ENCODE data around the gene KLF12.

Gene KLF12

GRCh38 chr13:74142257-74142656 lies 8.1 kb upstream of the KLF12 start:
- ChIA-PET POLR2A (ENCODE audit: low non-redundant PET) (interaction anchor here (0.6 kb wide), 1 partner anchor 1114 kb away, joined by 3 read pairs; no protein-coding TSS in a partner anchor), CTCF (interaction anchor here (0.6 kb wide), 1 partner anchor 266 kb away, joined by 5 read pairs; no protein-coding TSS in a partner anchor)
- no peak for TF ChIP-seq CTCF (conservative IDR thresholded peaks at IDR 0.05; ENCODE audit: low read depth)
- no peak for DNase-seq (ENCODE audit: low spot score)
- H3K27ac ChIP-seq = no peak overlapping the region

- ChIA-PET CTCF (no interaction called here), POLR2A (ENCODE audit: low non-redundant PET) (no interaction called here)
- no peak for TF ChIP-seq CTCF (conservative IDR thresholded peaks at IDR 0.05; ENCODE audit: low read depth)
Measured at GRCh38 chr13:74138241-74138640, 4.0 kb upstream of the KLF12 start.

GRCh38 chr13:74136084-74136658 lies 2.0 kb upstream of the KLF12 start:
- peak overlapping the region; percentile 97 for H3K27ac ChIP-seq
- ChIA-PET CTCF (no interaction called here), POLR2A (ENCODE audit: low non-redundant PET) (no interaction called here)
- TF ChIP-seq CTCF (conservative IDR thresholded peaks at IDR 0.05; ENCODE audit: low read depth) = no peak
- peak; percentile 16 for DNase-seq (ENCODE audit: low spot score)

More at GRCh38 chr13:74138241-74138640, 4.0 kb upstream of the KLF12 start:
- H3K27ac ChIP-seq = no peak overlapping the region
- DNase-seq (ENCODE audit: low spot score) = no peak

GRCh38 chr13:74135326-74136083 lies 1.3 kb upstream of the KLF12 start:
- peak; percentile 55 for DNase-seq (ENCODE audit: low spot score)
- peak overlapping the region; percentile 97 for H3K27ac ChIP-seq
- ChIA-PET POLR2A (ENCODE audit: low non-redundant PET) (no interaction called here), CTCF (interaction anchor here (0.6 kb wide), 1 partner anchor 442 kb away, joined by 4 read pairs; no protein-coding TSS in a partner anchor)
- TF ChIP-seq CTCF (conservative IDR thresholded peaks at IDR 0.05; ENCODE audit: low read depth) = no peak

GRCh38 chr13:74134777-74135325 lies 647 bp upstream of the KLF12 start:
- DNase-seq (ENCODE audit: low spot score) = peak; percentile 43
- CTCF ChIA-PET = no interaction called here

More at GRCh38 chr13:74134777-74135325, 647 bp upstream of the KLF12 start:
- peak overlapping the region; percentile 97 for H3K27ac ChIP-seq
- no peak for TF ChIP-seq CTCF (conservative IDR thresholded peaks at IDR 0.05; ENCODE audit: low read depth)
- POLR2A ChIA-PET (ENCODE audit: low non-redundant PET) = no interaction called here

Data from RWPE1 (cell line).